ENCODE data around the gene ESCO1. TPM values are rescaled to one million over a fixed set of nuclear protein-coding genes. Genes with fewer than 3 reads are reported as not detected.
A peak's percentile ranks its signal among the peaks of the same experiment; 100 is the strongest.

Gene ESCO1
- total and polyA plus RNA-seq, 2 of the 13 experiments (the other 11 are each of a cell fraction or from before 2014, with no cell fraction given) = 6.3 to 19.4 TPM

DNA sequence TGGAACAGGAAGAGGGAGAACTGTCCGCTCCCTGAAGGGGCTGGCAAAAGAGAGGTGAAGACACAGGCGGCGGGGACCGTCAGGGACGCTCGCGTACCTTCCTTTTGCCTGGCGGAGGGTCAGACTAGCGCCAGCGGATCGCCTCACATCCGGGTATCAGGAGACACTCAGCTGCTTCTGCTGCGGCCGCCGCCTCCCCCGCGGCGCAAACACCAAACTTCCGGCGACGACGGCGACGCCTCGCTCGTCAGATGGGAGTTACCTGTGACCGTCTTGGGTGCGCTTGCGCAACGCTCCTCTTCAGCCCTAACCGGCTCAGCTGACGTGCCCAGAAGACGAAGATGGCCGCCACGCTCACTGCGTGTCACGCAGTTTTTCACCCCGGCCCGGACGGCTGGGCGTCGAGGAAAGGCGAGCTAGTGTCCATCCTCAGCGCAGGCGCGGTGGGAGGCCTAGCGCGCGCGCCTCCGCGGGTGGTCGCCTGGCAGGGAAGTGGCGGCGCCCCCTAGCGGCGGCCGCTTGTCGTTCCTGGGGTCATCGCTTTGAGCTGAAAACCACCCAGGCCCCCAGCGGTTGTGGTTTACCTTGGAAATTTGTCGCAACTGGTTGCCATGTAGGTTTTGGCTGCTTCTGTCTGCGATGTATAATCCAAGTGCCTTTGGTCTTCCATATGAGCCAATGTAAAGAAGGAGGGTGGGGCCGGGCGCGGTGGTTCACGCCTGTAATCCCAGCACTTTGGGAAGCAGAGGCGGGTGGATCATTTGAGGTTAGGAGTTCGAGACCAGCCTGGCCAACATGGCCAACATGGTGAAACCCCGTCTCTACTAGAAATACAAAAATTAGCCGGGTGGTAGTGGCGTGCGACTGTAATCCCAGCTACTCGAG, at the start of gene ESCO1 (continued):
- peak; percentile 94; the same call in 1 of the 2 replicates for TF ChIP-seq ATF7-NPFF (CRISPR knock-in tag; IDR thresholded peaks at IDR 0.05; ENCODE audit: low read depth)
- peak; percentile 95 for TF ChIP-seq ETV5 (CRISPR knock-in tag; IDR thresholded peaks at IDR 0.05; ENCODE audit: borderline replicate concordance)
- no peak for TF ChIP-seq ZSCAN22 (CRISPR knock-in tag; IDR thresholded peaks at IDR 0.05)
- TF ChIP-seq ZNF619 (CRISPR knock-in tag; IDR thresholded peaks at IDR 0.05) = peak; percentile 95
- TF ChIP-seq FLYWCH1 (CRISPR knock-in tag; IDR thresholded peaks at IDR 0.05) = no peak
- TF ChIP-seq PHF20 (CRISPR knock-in tag; IDR thresholded peaks at IDR 0.05) = peak; percentile 81
- TF ChIP-seq ZZZ3 (CRISPR knock-in tag; IDR thresholded peaks at IDR 0.05; ENCODE audit: borderline replicate concordance) = peak; percentile 78; the same call in 1 of the 2 replicates
- no peak for TF ChIP-seq SIX4 (CRISPR knock-in tag; IDR thresholded peaks at IDR 0.05)
- peak; percentile 95; the same call in 1 of the 2 replicates for TF ChIP-seq SNAI1 (CRISPR knock-in tag; IDR thresholded peaks at IDR 0.05; ENCODE audit: borderline replicate concordance)
- no peak; the same call in 1 of the 2 replicates for TF ChIP-seq ZNF367 (CRISPR knock-in tag; IDR thresholded peaks at IDR 0.05; ENCODE audit: borderline replicate concordance)
- TF ChIP-seq, protein P1, sequence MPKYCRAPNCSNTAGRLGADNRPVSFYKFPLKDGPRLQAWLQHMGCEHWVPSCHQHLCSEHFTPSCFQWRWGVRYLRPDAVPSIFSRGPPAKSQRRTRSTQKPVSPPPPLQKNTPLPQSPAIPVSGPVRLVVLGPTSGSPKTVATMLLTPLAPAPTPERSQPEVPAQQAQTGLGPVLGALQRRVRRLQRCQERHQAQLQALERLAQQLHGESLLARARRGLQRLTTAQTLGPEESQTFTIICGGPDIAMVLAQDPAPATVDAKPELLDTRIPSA (CRISPR knock-in tag; IDR thresholded peaks at IDR 0.05; ENCODE audit: borderline replicate concordance) = peak; percentile 50; the same call in 1 of the 2 replicates
- peak; percentile 97 for TF ChIP-seq RFX5 (IDR thresholded peaks at IDR 0.05; ENCODE audit: low read depth, low read length)
- TF ChIP-seq ZNF782 (CRISPR knock-in tag; IDR thresholded peaks at IDR 0.05; ENCODE audit: borderline replicate concordance) = peak; percentile 68; the same call in 1 of the 2 replicates
- TF ChIP-seq DMAP1 (CRISPR knock-in tag; IDR thresholded peaks at IDR 0.05) = peak; percentile 88
- TF ChIP-seq ZNF263 (CRISPR knock-in tag; IDR thresholded peaks at IDR 0.05) = peak; percentile 61; the same call in 1 of the 2 replicates
- no peak for TF ChIP-seq ZFAT (CRISPR knock-in tag; conservative IDR thresholded peaks at IDR 0.05)
- TF ChIP-seq PHF5A (CRISPR knock-in tag; IDR thresholded peaks at IDR 0.05; ENCODE audit: low read depth, unreplicated experiment) = peak; percentile 74
- 0 out of 2 replicates have a peak, but pooled peaks have one; percentile 3 for TF ChIP-seq GLI4 (CRISPR knock-in tag; IDR thresholded peaks at IDR 0.05; ENCODE audit: borderline replicate concordance)
- TF ChIP-seq RAD51 (IDR thresholded peaks at IDR 0.05; ENCODE audit: borderline replicate concordance) = no peak
- TF ChIP-seq HMG20B (CRISPR knock-in tag; conservative IDR thresholded peaks at IDR 0.05) = peak; percentile 21; the same call in 1 of the 2 replicates
- peak; percentile 74 for TF ChIP-seq NR2C2 (CRISPR knock-in tag; IDR thresholded peaks at IDR 0.05; ENCODE audit: borderline replicate concordance)
- peak; percentile 92; the same call in 1 of the 2 replicates for TF ChIP-seq ZNF224 (CRISPR knock-in tag; IDR thresholded peaks at IDR 0.05)
- TF ChIP-seq TAF1 (CRISPR knock-in tag; IDR thresholded peaks at IDR 0.05) = peak; percentile 97
- TF ChIP-seq, protein P2, sequence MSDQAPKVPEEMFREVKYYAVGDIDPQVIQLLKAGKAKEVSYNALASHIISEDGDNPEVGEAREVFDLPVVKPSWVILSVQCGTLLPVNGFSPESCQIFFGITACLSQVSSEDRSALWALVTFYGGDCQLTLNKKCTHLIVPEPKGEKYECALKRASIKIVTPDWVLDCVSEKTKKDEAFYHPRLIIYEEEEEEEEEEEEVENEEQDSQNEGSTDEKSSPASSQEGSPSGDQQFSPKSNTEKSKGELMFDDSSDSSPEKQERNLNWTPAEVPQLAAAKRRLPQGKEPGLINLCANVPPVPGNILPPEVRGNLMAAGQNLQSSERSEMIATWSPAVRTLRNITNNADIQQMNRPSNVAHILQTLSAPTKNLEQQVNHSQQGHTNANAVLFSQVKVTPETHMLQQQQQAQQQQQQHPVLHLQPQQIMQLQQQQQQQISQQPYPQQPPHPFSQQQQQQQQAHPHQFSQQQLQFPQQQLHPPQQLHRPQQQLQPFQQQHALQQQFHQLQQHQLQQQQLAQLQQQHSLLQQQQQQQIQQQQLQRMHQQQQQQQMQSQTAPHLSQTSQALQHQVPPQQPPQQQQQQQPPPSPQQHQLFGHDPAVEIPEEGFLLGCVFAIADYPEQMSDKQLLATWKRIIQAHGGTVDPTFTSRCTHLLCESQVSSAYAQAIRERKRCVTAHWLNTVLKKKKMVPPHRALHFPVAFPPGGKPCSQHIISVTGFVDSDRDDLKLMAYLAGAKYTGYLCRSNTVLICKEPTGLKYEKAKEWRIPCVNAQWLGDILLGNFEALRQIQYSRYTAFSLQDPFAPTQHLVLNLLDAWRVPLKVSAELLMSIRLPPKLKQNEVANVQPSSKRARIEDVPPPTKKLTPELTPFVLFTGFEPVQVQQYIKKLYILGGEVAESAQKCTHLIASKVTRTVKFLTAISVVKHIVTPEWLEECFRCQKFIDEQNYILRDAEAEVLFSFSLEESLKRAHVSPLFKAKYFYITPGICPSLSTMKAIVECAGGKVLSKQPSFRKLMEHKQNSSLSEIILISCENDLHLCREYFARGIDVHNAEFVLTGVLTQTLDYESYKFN (CRISPR knock-in tag; conservative IDR thresholded peaks at IDR 0.05) = peak; percentile 68
- TF ChIP-seq NCOA1 (CRISPR knock-in tag; IDR thresholded peaks at IDR 0.05) = 0 out of 2 replicates have a peak, but pooled peaks have one; percentile 19
